HG02588 (cell line): ENCODE results near the gene TPPP2.

ENCODE experiments used
- ATAC-seq: cut with Tn5 transposase; IDR thresholded peaks from one replicate; pipeline ENCODE4 v1.9.1; 2021; ENCODE audit warnings: mild to moderate bottlenecking, moderate library complexity; ENCODE audit not compliant: unreplicated experiment

Gene TPPP2

DNA sequence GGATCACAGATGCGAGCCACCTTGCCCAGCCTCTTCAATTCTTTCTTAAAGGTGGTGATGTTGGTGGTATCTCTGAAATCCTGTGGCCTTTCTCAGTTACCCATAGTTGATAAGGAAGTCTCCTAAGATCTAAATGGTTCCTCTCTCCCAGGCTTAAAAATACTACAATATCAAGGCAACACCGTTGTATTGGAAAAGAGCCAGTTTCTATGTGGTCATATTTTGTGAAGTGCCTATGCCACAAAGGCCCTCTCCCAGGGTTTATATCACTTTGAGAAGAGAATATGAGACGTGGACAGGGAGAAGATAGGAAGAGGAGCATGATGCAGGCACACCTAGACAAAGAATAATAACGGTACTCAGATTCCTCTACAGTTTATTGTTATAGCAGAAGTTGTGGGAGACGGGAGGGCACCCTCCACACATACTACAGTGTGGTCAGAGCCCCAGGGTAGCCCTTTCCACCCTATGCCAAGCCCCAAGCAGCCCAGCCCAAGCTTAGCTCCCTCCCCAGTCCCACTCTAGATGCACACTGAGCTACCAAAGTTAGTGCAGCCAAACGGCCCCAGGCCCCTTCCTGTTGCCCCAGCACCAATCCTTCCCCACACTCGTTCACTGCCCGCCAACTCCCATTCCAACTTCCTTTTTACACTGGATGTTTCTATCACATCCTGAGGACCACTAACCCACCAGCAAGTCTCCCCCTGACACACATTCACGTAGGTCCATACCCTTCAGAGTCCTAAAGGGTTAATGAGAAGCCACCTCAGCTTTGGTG, 13.4 kb upstream of the TPPP2 start:
- ATAC-seq: no peak

DNA sequence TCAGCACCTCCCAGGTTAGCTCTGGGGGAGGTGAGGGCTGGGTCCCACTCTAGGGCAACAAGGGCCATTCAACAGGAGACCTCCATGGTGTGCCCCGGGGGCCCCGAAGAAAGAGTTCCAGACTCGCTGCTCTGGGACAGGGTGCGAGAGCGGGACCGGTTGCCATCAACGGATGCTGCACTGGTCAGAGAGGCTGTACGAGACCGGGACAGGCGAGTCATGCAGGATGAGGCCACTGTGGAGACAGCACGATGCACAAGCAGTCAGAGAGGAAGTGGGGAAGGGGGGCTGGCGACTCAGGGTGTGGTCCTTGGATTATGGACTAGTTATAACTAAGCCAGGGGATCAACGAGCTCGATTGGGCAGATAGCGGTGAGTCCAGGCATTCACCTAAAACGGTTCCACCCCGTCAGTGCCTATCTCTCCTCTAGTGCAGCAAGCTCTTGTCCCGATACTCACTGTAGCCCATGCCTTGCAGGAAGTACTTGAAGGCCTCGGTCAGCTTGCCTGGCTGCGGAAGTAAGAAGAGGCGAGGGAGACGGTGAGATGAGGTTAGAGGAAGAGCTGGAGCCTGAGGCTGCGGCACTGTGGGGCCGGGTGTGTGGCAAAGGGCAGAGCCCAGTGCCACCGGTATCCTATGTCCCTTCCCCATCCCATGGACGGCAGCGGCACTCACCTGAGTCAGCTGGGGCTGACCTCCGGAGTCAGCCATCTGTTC, 12.3 kb upstream of the TPPP2 start:
- no peak for ATAC-seq

DNA sequence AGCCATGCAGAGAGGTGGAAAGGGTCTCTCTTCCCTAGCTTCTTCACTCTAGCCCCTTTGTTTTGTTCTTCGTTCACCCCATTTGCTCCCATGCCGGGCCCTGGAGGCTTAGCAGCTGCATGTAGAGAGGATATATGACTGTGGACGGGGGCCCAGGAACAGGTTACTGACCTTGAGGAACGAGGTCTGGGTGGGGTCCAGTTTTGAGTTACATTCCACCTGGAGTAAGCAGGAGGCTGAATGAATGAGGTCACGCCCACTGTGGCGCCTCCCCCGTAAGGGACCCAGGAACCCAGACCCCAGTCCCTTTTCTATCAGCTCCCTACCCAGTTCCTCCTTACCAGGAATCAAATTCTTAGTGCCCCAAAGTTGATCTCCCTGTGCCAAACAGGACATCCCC, 11.7 kb upstream of the TPPP2 start:
- ATAC-seq: no peak

DNA sequence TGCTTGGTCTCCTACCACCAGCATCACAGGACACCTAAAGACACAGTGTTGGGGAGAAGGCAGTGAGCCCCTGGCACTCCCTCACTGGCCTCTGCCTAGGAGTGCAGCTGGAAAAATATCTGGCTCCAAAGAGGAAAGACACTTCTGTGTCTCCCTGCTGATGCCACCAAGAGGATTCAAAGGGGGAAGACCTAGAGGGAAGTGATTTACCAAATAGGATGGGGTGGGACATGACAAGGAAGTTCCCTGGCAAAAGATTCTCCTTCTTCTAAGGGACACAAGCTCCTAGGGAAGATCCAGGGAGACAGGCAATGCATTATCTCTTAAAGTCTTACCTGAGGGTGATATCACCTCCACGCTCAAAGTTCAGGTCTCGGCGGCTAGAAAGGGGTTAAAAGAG, 11.2 kb upstream of the TPPP2 start:
- no peak for ATAC-seq

DNA sequence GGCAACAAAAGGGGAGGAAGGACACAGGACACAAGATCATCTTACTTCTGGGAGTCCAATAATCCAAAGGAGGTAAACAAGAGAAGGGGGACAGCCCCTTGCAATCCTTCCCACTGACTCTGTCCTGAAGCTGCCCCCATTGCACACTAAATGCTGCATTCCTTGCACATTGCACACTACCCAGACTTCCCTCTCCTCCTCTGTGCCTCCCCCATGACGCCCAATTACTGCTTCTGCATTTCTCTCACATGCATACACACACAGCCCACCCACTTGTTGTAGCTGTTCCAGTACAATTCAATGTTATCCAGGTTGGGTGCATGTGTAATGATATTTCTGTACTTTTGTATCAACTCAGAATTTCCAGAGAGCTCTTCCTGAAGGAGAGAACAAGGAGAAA, 10.7 kb upstream of the TPPP2 start:
- ATAC-seq: no peak

DNA sequence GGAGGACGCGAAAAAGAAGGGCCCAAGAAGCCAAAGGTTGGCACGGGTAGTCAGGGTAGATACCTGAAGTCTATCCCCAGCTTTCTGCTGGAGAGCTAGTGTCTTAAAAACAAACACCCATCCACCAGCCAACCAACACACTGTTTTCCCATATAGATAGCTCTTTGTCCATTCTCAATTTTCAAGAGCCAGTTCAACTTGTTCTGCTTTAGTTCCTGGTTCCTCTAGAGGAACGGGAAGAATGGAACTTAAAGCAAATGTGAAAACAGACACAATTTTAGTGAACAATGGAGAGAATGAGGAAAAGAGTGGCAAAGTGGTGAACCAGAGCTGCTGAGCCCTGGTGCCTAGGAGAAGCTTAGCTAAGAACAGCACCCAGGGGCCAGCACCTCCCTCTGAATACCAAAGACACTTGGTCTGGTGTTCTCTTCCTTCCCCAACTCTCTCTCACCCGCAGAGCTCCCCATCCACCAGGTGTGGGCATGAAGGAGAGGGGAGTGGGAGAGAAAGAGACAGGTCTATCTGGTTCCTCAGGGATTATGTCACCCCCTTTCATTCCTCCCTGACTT, 9.0 kb upstream of the TPPP2 start:
- ATAC-seq: no peak

DNA sequence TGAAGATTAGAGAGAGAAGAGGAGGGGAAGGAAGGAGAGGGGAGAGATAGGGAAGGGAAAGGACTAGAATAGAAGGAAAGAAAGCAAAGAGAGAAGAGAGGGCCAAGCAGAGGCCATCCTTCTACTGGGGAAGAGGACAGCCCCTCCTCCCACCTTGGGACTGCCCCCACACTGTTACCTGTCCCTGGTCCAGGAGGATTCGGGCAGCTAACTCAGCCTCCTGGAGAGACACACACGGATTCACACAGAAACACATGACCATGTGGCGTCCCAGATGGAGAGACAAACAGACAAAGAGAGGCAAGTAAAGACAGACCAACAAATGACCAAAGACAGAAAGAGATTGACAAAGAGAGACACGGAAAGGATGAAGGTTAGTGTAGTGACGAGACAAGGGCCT, 7.3 kb upstream of the TPPP2 start:
- ATAC-seq: no peak

DNA sequence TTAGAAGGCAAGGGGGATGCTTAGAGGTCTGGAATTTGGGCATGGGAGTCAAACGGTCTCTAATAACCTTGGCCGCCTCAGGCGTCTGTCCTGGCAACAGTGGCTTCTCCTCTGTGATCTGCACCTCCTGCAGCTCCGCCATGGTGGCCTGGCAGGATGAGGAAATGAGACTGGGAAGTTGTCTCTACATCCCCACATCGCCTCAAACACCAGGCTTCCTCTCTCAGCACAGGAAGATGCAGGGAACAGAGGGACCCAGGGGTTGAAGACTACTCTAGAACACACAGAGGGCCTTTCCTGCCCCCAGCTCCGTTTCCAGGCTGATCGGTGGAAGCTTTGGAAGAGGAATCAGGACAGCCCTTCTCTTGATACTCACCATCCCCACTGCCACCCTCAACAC, 6.8 kb upstream of the TPPP2 start:
- no peak for ATAC-seq

DNA sequence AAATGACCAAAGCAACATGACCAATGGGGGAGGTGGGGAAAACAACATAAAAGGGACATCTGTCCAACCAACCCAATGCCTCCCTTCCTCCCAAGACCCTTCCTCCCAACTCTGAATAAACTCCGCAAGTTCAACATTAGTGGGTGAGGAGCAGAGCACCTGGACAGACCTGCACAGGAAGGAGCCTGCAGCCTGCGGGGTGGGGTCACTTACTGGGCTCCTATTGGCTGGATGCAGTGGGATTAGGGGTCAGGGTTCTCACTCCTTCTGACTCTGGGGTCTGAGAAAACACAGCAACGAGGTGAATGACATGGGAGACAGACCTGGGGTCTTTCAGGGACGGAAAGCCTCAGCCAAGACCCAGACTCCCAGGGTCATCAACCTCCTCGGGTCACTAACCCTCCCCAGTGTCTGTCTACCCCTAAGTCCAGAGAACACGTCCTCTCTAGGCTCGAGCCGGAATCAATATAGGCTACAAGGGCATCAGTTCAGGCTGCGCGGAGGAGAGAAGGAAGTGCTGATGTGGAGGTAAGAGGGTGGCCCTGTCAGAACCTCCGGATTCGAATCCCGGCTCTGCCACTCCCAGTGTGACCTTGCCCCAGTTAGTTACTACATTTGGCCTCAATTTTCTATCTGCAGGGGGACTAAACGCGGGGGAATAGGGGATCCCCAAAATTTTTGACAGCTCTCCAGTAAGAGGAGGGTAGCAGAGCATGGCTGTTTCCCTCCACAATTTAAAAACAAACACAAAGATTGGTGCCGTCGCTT, 6.0 kb upstream of the TPPP2 start:
- ATAC-seq: no peak

DNA sequence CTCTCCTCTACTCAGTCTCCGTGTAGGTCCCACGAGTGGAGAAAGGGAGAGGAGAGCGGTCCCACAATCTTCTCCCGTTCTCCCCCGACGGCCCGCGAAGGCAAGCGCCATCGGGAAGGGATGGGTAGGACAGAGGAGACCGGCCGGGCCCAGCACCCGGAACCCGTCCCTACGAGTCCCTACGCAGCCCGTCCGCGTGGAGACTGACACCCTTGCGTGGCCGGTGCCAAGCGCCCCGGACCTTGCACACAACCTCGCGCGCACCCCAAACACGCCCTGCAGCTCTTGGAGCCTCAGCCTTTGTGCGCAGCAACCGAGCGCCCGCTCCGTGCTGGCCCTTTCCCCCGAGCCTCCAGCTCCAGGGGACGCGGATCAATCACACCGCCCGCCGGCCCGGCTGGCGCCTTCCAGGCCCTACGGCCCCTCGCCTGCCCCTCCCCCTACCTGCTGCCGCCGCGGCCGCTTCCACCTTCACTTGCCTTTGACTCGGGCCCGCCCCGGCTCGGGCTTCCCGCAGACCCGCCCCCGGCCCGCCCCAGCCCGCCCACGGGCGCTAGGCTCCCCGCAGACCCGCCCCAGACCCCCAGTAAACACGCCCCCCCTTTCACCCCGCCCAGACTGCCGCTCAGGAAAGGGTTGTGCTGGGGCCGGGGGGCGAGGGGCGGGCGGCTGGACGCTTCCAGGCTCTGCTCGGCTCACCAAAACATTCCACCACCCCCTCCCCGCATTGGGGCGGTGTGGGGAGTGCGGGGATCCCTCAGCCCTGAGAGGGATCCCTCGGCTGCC, 5.2 kb upstream of the TPPP2 start, which contains the start of gene NDRG2:
TSS of gene NDRG2 (minus strand) at position 477 of the 786 bp plus-strand sequence. CDS start 1,746 bp downstream, outside the sequence.
- ATAC-seq: no peak

DNA sequence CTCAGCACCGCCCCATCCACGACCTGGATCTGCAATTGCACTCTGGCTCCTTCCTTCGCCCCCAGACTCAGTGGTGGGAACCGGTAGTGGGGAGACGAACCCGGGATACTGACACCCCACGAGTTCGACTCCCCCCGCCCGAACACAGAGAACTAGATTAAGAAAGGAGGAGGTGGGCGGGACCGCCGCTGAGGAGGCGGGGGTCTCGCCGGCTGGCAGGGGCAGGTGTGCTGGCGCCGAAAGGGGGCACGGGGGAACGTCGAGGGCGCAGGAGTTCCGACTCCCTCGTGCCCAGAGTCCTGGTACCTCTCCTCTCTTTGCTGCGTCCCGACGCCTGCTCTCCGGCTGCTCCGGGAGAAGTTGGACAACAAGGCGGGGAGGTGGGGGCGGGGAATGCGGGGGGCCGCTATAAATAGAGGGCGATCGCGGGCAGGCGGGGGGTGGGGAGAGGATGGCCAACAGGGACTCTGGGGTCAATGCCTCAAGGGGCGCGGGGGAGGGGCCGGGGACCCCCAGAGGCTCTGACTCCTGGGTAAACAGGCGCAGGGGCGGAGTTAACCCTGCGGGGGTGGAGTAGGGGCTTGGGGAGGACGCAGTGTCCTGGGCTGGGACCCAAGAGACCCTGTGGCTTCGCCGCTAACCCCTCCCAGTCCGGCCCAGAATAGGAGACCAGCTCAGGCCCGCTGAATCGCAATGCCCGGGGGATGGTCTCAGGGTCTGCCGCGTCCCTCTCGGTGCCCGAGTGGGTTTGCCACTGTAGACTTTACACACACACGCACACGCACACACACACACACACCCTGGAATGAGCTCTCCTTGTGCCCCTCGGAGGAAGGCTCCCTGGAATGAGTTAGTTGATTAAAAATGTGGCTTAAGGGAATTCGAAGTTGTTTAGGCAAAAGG, 4.4 kb upstream of the TPPP2 start:
- no peak for ATAC-seq

DNA sequence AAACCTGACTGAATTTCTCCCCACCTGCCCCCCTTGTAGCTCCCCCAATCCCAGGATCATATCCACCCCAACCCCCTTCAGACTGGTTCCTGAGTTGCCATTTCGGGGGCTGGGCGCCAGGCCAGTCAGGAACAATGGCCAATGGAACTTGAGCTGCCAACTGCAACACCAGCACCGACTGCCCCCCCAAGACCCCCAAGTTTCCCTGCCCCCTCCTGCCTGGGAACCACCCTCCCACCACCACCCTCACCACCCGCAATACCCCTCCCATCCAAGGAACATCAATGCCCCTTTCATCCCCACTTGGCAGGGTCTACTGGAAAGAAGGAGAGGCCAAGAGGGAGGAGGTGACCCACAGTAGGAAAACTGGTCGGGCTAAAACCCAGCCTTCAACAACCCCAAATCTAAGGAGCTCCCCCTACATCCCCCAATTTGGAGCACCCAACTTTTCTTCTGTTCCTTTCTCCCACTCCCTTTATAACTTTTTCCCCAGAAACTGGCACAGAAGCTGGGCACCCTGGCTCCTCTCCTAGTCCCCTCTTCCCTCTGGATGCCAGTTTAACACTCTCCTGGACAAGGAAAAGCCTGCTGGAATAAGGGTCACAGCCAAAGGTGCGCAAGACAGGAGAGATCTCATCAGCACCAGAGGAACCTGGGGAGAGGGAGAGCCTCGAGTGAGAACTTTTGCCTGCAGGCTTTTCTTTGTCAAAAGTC, 3.6 kb upstream of the TPPP2 start:
- ATAC-seq: no peak

DNA sequence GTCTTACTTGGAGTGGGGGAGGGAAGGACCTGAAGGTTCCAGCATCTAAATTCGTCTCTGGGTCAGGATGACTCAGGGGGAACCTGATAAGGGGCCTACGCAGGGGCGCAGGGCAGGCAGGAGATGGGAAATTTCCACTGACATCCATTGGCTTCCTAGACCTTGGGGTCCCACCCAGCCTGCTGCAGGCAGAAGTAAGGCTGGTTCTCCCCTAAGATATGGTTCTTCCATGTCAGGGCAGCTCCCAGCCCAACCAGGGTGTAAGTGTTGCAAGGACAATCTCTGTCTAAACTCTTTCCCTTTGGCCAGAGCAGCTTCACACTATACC, 3.1 kb upstream of the TPPP2 start:
- ATAC-seq: no peak

DNA sequence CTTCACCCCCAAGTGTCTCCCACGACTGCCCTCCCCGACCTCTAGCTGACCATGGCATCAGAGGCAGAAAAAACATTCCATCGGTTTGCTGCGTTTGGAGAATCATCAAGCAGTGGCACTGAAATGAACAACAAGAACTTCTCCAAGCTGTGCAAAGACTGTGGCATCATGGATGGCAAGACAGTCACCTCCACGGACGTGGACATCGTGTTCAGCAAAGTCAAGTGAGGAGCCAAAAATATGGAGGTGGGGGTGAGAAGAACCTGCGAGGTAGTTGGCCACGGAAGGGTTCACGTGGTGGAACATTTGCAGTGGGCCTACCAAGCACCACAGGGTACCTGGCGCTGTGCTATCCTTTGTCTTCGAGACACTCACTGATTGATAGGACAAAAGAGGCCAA, 514 bp downstream of the TPPP2 start:
- ATAC-seq: no peak

DNA sequence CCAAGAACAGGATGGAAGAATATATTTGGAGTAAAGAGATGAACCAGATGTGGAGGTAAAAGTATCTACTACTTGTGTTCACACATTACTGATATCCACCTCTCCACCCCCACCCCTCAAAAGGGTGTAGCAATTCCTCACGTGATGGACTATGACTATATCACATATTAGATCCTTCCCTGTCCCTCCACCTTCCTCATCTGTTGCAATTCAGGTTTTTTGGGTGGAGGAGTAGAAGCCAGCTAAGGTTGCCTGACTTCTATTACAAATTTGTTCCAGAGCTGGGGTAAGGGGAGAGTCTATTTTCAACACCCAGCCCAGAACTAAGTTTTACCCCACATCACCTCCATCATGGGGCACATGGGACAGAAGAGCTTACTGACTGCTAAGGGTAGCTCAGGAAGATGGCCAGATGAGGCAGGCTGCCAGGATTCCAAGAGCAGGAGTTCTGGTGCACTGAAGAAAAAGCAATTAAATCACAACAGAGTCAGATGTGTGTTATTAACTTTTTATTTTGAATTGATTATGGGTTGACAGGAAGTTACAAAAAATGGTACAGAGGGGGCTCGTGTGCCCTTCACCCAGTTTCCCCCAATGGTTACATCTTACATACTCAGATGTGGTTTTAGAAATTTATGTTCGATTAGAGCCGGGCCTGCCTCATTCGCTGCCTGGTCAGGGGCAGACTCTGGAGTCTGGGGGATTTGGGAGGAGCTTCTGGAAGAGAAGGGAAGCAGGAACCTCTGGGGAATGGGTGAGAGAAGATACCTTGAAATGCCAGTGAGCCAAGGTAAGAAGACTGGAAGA, 2.5 kb downstream of the TPPP2 start:
- ATAC-seq: no peak

DNA sequence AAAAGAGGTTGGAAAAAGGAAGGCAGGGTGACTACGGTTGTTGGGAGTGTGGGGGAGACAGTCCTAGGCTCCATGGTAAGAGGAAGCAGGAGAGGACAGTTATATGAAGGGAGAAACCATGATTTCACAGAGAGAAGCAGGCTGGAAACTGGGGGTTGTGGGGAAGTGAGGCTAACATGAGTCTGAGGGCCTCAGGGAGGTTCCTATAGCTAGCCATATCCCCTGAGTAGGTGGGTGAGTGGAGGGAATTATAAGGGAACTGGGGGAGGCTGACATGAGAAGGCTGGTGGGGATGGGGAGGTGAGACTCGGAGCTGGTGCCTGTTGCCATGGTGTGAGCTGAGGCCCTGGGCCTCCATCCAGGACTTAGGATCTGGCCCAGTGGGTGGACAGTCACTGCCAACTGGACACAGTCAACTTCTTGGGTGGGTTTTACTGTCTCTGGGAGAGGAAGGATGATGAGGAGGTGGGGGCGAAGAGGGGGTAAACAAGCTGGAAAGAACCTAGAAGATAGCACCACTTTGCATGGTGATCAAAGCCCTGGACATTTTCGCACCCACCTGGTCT, 3.2 kb downstream of the TPPP2 start:
- ATAC-seq: no peak

DNA sequence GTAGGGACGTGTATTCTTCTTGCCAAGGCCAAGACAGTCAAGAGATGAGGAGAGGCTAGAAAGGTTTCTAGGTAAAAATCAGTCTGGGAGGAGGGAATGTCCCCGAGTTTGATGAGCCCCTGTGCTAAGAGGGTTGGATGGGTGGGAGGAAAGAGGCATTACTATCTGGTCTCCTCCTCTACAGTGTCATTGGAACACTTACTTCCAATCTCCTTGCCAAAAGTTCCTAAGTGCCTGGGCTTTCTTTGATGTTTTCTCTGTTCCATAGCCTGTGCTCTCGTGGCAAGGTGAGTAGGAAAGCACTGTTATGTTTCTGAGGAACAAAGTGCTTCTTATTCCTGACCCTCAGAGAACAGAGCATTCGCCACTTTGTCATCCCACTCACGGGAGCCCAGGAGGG, 4.7 kb downstream of the TPPP2 start, which contains the start of gene RNASE13:
TSS of gene RNASE13 (minus strand) at position 101 of the 400 bp plus-strand sequence. CDS start 519 bp downstream, outside the sequence.
- no peak for ATAC-seq

DNA sequence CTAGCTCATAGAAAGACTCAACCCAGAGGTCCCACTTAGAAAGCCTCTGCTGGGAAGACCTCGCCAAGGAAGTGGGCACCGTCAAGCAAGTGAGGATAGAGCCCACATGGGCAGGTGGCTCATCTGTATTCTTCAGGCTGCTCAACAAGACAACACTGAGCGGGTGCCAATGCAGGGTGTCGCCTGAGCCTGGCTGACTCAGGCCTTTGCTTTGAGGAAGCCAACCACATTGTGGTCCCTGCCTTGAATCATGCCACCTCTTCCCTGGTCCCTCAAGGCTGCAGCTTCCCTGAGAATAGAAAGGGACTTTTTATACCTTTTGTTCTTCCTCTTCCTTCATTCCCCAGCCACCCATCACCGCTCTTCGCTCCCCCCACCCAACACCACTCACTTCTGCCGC, 6.7 kb downstream of the TPPP2 start:
- no peak for ATAC-seq
